Neural crest cell (in vitro differentiated cells): Measurements from ENCODE around the gene GALNT9. TPM values are rescaled to one million over a fixed set of nuclear protein-coding genes. Genes with fewer than 3 reads are reported as not detected.

ENCODE experiments used
- DNase-seq: peaks from one replicate; pipeline ENCODE4 v3.0.0; 2021; ENCODE audit warnings: low read depth, mixed read lengths, low spot score
- H3K27ac Mint-ChIP-seq: one replicate; pipeline ENCODE4 v1.8.0; 2021; ENCODE audit warnings: mild to moderate bottlenecking, mixed read lengths; ENCODE audit not compliant: unreplicated experiment
- H3K27me3 Mint-ChIP-seq: 2 replicates; pipeline ENCODE4 v1.8.0; 2021; ENCODE audit warnings: low read depth, mild to moderate bottlenecking, mixed read lengths
- H3K36me3 Mint-ChIP-seq: 2 replicates; pipeline ENCODE4 v1.8.0; 2021; ENCODE audit warnings: low read depth, mild to moderate bottlenecking, mixed read lengths
- H3K4me1 Mint-ChIP-seq: 2 replicates; pipeline ENCODE4 v1.8.0; 2021; ENCODE audit warnings: mixed read lengths
- H3K4me3 Mint-ChIP-seq: one replicate; pipeline ENCODE4 v1.8.0; 2021; ENCODE audit warnings: mild to moderate bottlenecking, mixed read lengths
- H3K9me3 Mint-ChIP-seq: 2 replicates; pipeline ENCODE4 v1.8.0; 2021; ENCODE audit warnings: mixed read lengths
- CTCF ChIP-seq: fragments of 200-600 bp; sonication (generic); conservative IDR thresholded peaks from 2 replicates; pipeline ENCODE4 v1.5.0; 2021; ENCODE audit warnings: antibody characterized with exemption, mild to moderate bottlenecking
- total RNA-seq: library from RNA; stranded (reverse); gene quantifications from 2 replicates; pipeline ENCODE4 v1.2.1, GENCODE V29; 2021

Gene GALNT9
- total RNA-seq, 1 donor from 2014 or later = 1.3 TPM

GRCh38 chr12:132357623-132358186, 28.3 kb upstream of the GALNT9 start:
- Mint-ChIP-seq H3K9me3 (no peaks in the 10 kb centered on the region), H3K4me3 (no peak overlapping the region), H3K27ac (no peak overlapping the region), H3K4me1 (peaks cover 3% of the 10 kb centered on the region), H3K36me3 (no peaks in the 10 kb centered on the region), H3K27me3 (peaks cover 10% of the 10 kb centered on the region)
- no peak for TF ChIP-seq CTCF
- DNase-seq = no peak

- H3K4me3 Mint-ChIP-seq = no peak overlapping the region
- TF ChIP-seq CTCF = no peak
- H3K4me1 Mint-ChIP-seq = peaks cover 3% of the 10 kb centered on the region
- no peaks in the 10 kb centered on the region for H3K36me3 Mint-ChIP-seq
- H3K9me3 Mint-ChIP-seq = no peaks in the 10 kb centered on the region
- no peak for DNase-seq
- no peak overlapping the region for H3K27ac Mint-ChIP-seq
- H3K27me3 Mint-ChIP-seq = peaks cover 10% of the 10 kb centered on the region
These were observed 27.6 kb upstream of the GALNT9 start for GRCh38 chr12:132356691-132357622.

GRCh38 chr12:132355742-132356681, 26.6 kb upstream of the GALNT9 start:
- H3K4me3 Mint-ChIP-seq = no peak overlapping the region
- H3K36me3 Mint-ChIP-seq = no peaks in the 10 kb centered on the region
- no peaks in the 10 kb centered on the region for H3K9me3 Mint-ChIP-seq
- H3K4me1 Mint-ChIP-seq = peaks cover 3% of the 10 kb centered on the region
- H3K27me3 Mint-ChIP-seq = peaks cover 10% of the 10 kb centered on the region
- no peak for DNase-seq
- TF ChIP-seq CTCF = no peak
- no peak overlapping the region for H3K27ac Mint-ChIP-seq

- no peak overlapping the region for H3K4me3 Mint-ChIP-seq
- peaks cover 3% of the 10 kb centered on the region for H3K4me1 Mint-ChIP-seq
- no peak for TF ChIP-seq CTCF
- no peaks in the 10 kb centered on the region for H3K9me3 Mint-ChIP-seq
- peaks cover 10% of the 10 kb centered on the region for H3K27me3 Mint-ChIP-seq
- no peaks in the 10 kb centered on the region for H3K36me3 Mint-ChIP-seq
- no peak for DNase-seq
- H3K27ac Mint-ChIP-seq = no peak overlapping the region
These were observed 25.7 kb upstream of the GALNT9 start for GRCh38 chr12:132354982-132355680.
